HL-60 (cell line): ENCODE data around the gene OTOA.

Experiments used
- DNase-seq, 2 experiments: peaks; one replicate each; pipeline ENCODE4 v3.0.0-alpha.2; 2010 to 2020; ENCODE audit warnings: low read depth in 1 of 2, low spot score in 1 of 2
- H3K27ac ChIP-seq: fragments of 250-450 bp; sonication (Bioruptor Pico); replicated peaks from 2 replicates; pipeline ENCODE4 v1.5.1; 2020; ENCODE audit warnings: mild to moderate bottlenecking, moderate library complexity
- H3K27me3 ChIP-seq: fragments of 250-450 bp; sonication (Bioruptor Pico); 2 replicates; pipeline ENCODE4 v1.5.1; 2021; ENCODE audit warnings: mild to moderate bottlenecking, moderate library complexity; ENCODE audit not compliant: insufficient read depth, poor library complexity, severe bottlenecking
- H3K4me3 ChIP-seq: replicated peaks from 2 replicates; pipeline ENCODE4 v1.5.1; 2011; ENCODE audit warnings: mild to moderate bottlenecking, control low read depth, low read length; ENCODE audit not compliant: insufficient read depth
- CTCF ChIP-seq: IDR thresholded peaks from one replicate; pipeline ENCODE4 v1.5.1; 2011; ENCODE audit warnings: low read length, control low read depth, inconsistent platforms; ENCODE audit not compliant: insufficient read depth
- GABPA ChIP-seq: IDR thresholded peaks from 2 replicates; pipeline ENCODE4 v1.6.1; 2012; ENCODE audit warnings: low read depth
- POLR2AphosphoS5 ChIP-seq: IDR thresholded peaks from 2 replicates; pipeline ENCODE4 v1.6.1; 2012; ENCODE audit warnings: low read depth
- REST ChIP-seq: IDR thresholded peaks from 2 replicates; pipeline ENCODE4 v1.6.1; 2012; ENCODE audit warnings: low read depth; ENCODE audit not compliant: insufficient replicate concordance
- SPI1 ChIP-seq: IDR thresholded peaks from 2 replicates; pipeline ENCODE4 v1.6.1; 2012; ENCODE audit warnings: low read depth, mild to moderate bottlenecking, borderline replicate concordance

Gene OTOA

GRCh38 chr16:21639493-21639892 is 24.3 kb upstream of the OTOA start:
- H3K27me3 ChIP-seq = no peaks in the 10 kb centered on the region
- TF ChIP-seq GABPA (no peak), CTCF (no peak), POLR2AphosphoS5 (no peak), REST (no peak), SPI1 (no peak)
- H3K27ac ChIP-seq = no peak overlapping the region
- no peak overlapping the region for H3K4me3 ChIP-seq
- DNase-seq = no peak

- Histone ChIP-seq H3K4me3 (no peak overlapping the region), H3K27ac (no peak overlapping the region), H3K27me3 (no peaks in the 10 kb centered on the region)
- TF ChIP-seq REST (no peak), GABPA (no peak), CTCF (no peak), SPI1 (no peak), POLR2AphosphoS5 (no peak)
- no peak for DNase-seq
Measured at GRCh38 chr16:21641916-21642315, 21.9 kb upstream of the OTOA start.

GRCh38 chr16:21642861-21643260 is 20.9 kb upstream of the OTOA start:
- no peak overlapping the region; the same call in 1 of the 2 replicates for H3K27ac ChIP-seq
- no peak overlapping the region for H3K4me3 ChIP-seq
- no peak for TF ChIP-seq CTCF
- no peak for TF ChIP-seq GABPA
- no peaks in the 10 kb centered on the region for H3K27me3 ChIP-seq
- DNase-seq = no peak

- H3K4me3 ChIP-seq = no peak overlapping the region
Measured at GRCh38 chr16:21643785-21644184, 20.0 kb upstream of the OTOA start.

More at GRCh38 chr16:21643785-21644184, 20.0 kb upstream of the OTOA start:
- DNase-seq = no peak
- TF ChIP-seq CTCF (no peak), SPI1 (no peak), GABPA (no peak), REST (no peak), POLR2AphosphoS5 (no peak)
- Histone ChIP-seq H3K27ac (no peak overlapping the region), H3K27me3 (no peaks in the 10 kb centered on the region)
